ENCODE measurements around the gene VWA8. TPM values are rescaled to one million over a fixed set of nuclear protein-coding genes. Genes with fewer than 3 reads are reported as not detected.
"Not testable (repeated sequence)": the region's sequence is repeated elsewhere in the genome, so short reads cannot be mapped to it uniquely, and the experiment has no call there.

VWA8 gene
- total RNA-seq, 2 experiments from 2014 or later = 22.6 to 23.1 TPM

- Mint-ChIP-seq H3K9me3 (no peaks in the 10 kb centered on the region), H3K4me3 (no peak overlapping the region), H3K27ac (no peak overlapping the region), H3K36me3 (no peaks in the 10 kb centered on the region), H3K4me1 (peaks cover 22% of the 10 kb centered on the region), H3K27me3 (no peaks in the 10 kb centered on the region)
- no peak for DNase-seq
Measured at GRCh38 chr13:41545432-41545707, 415.5 kb downstream of the VWA8 start.

- peaks cover 22% of the 10 kb centered on the region for H3K4me1 Mint-ChIP-seq
- H3K4me3 Mint-ChIP-seq = no peak overlapping the region
- no peaks in the 10 kb centered on the region for H3K9me3 Mint-ChIP-seq
- no peaks in the 10 kb centered on the region for H3K27me3 Mint-ChIP-seq
- DNase-seq = no peak
- H3K36me3 Mint-ChIP-seq = peaks cover 2% of the 10 kb centered on the region
- no peak overlapping the region for H3K27ac Mint-ChIP-seq
Measured at GRCh38 chr13:41543664-41544300, 417.1 kb downstream of the VWA8 start.

GRCh38 chr13:41542799-41543198 lies 418.1 kb downstream of the VWA8 start:
- not testable (repeated sequence) for H3K27me3 Mint-ChIP-seq, H3K27ac Mint-ChIP-seq, DNase-seq, H3K36me3 Mint-ChIP-seq, H3K9me3 Mint-ChIP-seq, H3K4me3 Mint-ChIP-seq
- peaks cover 22% of the 10 kb centered on the region for H3K4me1 Mint-ChIP-seq

DNA sequence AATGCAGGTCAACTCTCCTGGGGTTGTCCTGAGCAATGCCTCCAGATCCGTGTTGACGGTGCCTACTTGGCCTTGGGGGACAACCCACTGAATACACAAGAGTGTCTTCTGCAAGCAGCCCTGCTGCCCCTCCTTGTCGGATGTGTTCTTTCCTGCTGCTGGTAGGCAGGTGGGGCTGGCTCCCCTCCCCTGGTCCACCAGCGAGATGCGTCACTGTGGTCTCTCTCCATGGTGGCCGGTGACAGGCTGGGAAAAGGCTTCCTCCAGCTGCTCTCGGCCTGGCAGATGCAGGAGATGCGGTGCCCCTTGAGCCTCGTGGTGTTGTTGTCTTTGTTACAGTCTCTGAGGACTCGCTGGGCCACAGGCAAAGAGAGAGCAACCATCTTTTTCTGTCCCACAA lies 418.6 kb downstream of the VWA8 start:
- H3K27me3 Mint-ChIP-seq = no peaks in the 10 kb centered on the region
- no peak overlapping the region for H3K27ac Mint-ChIP-seq
- H3K4me3 Mint-ChIP-seq = no peak overlapping the region
- H3K9me3 Mint-ChIP-seq = peaks cover 3% of the 10 kb centered on the region
- no peak for DNase-seq
- H3K36me3 Mint-ChIP-seq = peaks cover 2% of the 10 kb centered on the region
- peaks cover 22% of the 10 kb centered on the region for H3K4me1 Mint-ChIP-seq

GRCh38 chr13:41541142-41541938 lies 419.6 kb downstream of the VWA8 start:
- Mint-ChIP-seq H3K36me3 (peaks cover 2% of the 10 kb centered on the region), H3K4me3 (no peak overlapping the region), H3K9me3 (peaks cover 3% of the 10 kb centered on the region), H3K27ac (no peak overlapping the region), H3K4me1 (peaks cover 19% of the 10 kb centered on the region), H3K27me3 (no peaks in the 10 kb centered on the region)
- DNase-seq = no peak

DNA sequence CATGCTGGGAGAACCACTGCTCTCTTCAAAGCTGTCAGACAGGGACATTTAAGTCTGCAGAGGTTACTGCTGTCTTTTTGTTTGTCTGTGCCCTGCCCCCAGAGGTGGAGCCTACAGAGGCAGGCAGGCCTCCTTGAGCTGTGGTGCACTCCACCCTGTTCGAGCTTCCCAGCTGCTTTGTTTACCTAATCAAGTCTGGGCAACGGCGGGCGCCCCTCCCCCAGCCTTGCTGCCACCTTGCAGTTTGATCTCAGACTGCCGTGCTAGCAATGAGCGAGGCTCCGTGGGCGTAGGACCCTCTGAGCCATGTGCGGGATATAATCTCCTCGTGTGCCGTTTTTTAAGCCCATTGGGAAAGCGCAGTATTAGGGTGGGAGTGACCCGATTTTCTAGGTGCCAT lies 420.7 kb downstream of the VWA8 start:
- H3K27ac Mint-ChIP-seq, H3K4me3 Mint-ChIP-seq, H3K27me3 Mint-ChIP-seq, H3K36me3 Mint-ChIP-seq, DNase-seq, H3K9me3 Mint-ChIP-seq: not testable (repeated sequence)
- peaks cover 11% of the 10 kb centered on the region for H3K4me1 Mint-ChIP-seq

- Mint-ChIP-seq H3K9me3 (peaks cover 4% of the 10 kb centered on the region), H3K4me3 (no peak overlapping the region), H3K4me1 (no peaks in the 10 kb centered on the region), H3K27ac (no peak overlapping the region), H3K36me3 (no peaks in the 10 kb centered on the region), H3K27me3 (no peaks in the 10 kb centered on the region)
- no peak for DNase-seq
Measured at GRCh38 chr13:41533266-41534052, 427.4 kb downstream of the VWA8 start.

DNA sequence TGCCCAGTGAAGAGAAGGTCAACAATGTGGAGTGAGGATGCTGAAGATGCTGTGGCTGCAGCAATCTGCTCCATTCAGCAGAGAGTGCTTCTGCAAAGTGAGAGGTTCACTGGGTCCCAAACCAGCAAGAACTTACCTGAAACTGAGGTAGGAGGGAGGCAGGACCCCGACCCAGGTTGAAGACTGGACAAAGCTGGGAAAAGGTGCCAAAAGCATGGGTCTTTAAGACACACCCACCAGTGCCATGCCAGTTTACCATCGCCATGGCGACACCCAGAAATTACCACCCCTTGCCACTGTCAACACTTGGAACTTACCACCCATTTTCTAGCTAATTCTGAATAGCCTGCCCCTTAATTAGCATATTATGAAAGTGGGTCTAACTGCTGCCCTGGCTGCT lies 432.9 kb downstream of the VWA8 start:
- DNase-seq = no peak
- Mint-ChIP-seq H3K27ac (no peak overlapping the region), H3K4me1 (no peaks in the 10 kb centered on the region), H3K36me3 (no peaks in the 10 kb centered on the region), H3K27me3 (no peaks in the 10 kb centered on the region), H3K4me3 (no peak overlapping the region), H3K9me3 (no peaks in the 10 kb centered on the region)

- Mint-ChIP-seq H3K27ac (no peak overlapping the region), H3K4me3 (no peak overlapping the region), H3K36me3 (no peaks in the 10 kb centered on the region), H3K9me3 (no peaks in the 10 kb centered on the region), H3K27me3 (no peaks in the 10 kb centered on the region), H3K4me1 (no peaks in the 10 kb centered on the region)
- no peak for DNase-seq
Measured at GRCh38 chr13:41520660-41521630, 440.0 kb downstream of the VWA8 start.

- Mint-ChIP-seq H3K27ac (no peak overlapping the region), H3K9me3 (no peaks in the 10 kb centered on the region), H3K36me3 (no peaks in the 10 kb centered on the region)
Measured at GRCh38 chr13:41520016-41520659, 440.8 kb downstream of the VWA8 start.

More at GRCh38 chr13:41520016-41520659, 440.8 kb downstream of the VWA8 start:
- no peak for DNase-seq
- Mint-ChIP-seq H3K27me3 (no peaks in the 10 kb centered on the region), H3K4me3 (no peak overlapping the region), H3K4me1 (no peaks in the 10 kb centered on the region)

Other genes starting within 250 kb of the VWA8 start
- 10 to 100 TPM; 11.7 to 12.2 TPM for gene DGKH, start 87.5 kb upstream of the VWA8 start, total RNA-seq